ENCODE data around the gene PCNT.

Gene PCNT

GRCh38 chr21:46362946-46363345 lies 39.0 kb downstream of the PCNT start:
- ChIA-PET CTCF (no interaction called here), POLR2A (ENCODE audit: low non-redundant PET) (no interaction called here)
- DNase-seq (ENCODE audit: low spot score): no peak
- TF ChIP-seq, protein P1, sequence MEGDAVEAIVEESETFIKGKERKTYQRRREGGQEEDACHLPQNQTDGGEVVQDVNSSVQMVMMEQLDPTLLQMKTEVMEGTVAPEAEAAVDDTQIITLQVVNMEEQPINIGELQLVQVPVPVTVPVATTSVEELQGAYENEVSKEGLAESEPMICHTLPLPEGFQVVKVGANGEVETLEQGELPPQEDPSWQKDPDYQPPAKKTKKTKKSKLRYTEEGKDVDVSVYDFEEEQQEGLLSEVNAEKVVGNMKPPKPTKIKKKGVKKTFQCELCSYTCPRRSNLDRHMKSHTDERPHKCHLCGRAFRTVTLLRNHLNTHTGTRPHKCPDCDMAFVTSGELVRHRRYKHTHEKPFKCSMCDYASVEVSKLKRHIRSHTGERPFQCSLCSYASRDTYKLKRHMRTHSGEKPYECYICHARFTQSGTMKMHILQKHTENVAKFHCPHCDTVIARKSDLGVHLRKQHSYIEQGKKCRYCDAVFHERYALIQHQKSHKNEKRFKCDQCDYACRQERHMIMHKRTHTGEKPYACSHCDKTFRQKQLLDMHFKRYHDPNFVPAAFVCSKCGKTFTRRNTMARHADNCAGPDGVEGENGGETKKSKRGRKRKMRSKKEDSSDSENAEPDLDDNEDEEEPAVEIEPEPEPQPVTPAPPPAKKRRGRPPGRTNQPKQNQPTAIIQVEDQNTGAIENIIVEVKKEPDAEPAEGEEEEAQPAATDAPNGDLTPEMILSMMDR (conservative IDR thresholded peaks at IDR 0.05; ENCODE audit: low read depth): no peak
- no peak overlapping the region for H3K27ac ChIP-seq

- TF ChIP-seq, protein P1 (conservative IDR thresholded peaks at IDR 0.05; ENCODE audit: low read depth): no peak
- POLR2A ChIA-PET (ENCODE audit: low non-redundant PET): no interaction called here
- H3K27ac ChIP-seq: no peak overlapping the region
- CTCF ChIA-PET: no interaction called here
- no peak for DNase-seq (ENCODE audit: low spot score)
Observed at GRCh38 chr21:46363698-46364097, 39.7 kb downstream of the PCNT start.

DNA sequence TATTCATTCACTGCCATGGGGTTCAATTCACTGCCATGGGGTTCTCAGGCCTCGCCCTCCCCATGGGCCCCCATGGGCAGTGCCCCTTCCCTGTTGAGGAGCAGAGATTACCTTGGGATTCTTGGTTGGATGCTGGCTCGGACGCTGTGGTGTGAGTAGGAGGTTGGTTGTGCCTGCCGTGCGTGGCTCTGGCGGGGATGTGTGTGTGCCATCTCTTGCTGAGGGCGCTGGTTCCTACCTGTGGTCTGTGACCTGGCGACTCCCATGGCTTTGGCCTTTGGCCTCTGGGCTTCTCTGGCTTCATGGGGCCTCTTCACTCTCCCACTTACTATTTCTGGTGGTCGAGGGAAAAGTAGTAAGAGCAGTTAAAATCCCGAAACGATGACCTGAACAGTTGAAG lies 42.1 kb downstream of the PCNT start:
- DNase-seq (ENCODE audit: low spot score): no peak
- CTCF ChIA-PET: no interaction called here
- TF ChIP-seq, protein P1 (conservative IDR thresholded peaks at IDR 0.05; ENCODE audit: low read depth): no peak
- POLR2A ChIA-PET (ENCODE audit: low non-redundant PET): no interaction called here
- no peak overlapping the region for H3K27ac ChIP-seq

DNA sequence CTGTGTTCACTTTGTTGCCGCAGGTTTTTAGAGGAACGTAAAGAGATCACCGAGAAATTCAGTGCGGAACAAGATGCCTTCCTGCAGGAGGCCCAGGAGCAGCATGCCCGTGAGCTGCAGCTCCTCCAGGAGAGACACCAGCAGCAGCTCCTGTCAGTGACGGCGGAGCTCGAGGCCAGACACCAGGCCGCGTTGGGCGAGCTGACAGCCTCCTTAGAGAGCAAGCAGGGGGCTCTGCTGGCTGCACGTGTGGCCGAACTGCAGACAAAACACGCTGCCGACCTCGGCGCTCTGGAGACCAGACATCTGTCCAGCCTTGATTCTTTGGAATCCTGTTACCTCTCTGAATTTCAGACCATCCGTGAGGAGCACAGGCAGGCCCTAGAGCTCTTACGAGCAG lies 42.6 kb downstream of the PCNT start:
- POLR2A ChIA-PET (ENCODE audit: low non-redundant PET): no interaction called here
- TF ChIP-seq, protein P1 (conservative IDR thresholded peaks at IDR 0.05; ENCODE audit: low read depth): no peak
- DNase-seq (ENCODE audit: low spot score): no peak
- CTCF ChIA-PET: no interaction called here
- H3K27ac ChIP-seq: no peak overlapping the region

DNA sequence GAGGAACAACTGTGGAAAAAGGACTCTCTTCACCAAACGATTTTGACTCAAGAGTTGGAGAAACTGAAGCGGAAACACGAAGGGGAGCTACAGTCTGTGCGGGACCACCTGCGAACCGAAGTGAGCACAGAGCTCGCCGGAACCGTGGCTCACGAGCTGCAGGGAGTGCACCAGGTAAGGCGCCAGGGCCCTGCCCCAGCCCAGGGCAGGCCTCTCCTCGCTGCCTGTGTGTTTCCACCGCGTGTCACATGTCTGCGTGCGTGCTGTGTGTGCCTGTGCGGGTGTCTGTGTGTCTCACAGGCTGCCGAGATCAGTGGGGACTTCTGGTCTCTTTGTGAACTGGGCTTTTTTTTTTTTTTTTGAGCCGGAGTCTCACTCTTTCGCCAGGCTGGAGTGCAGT lies 43.0 kb downstream of the PCNT start:
- ChIA-PET POLR2A (ENCODE audit: low non-redundant PET) (no interaction called here), CTCF (no interaction called here)
- TF ChIP-seq, protein P1 (conservative IDR thresholded peaks at IDR 0.05; ENCODE audit: low read depth): no peak
- DNase-seq (ENCODE audit: low spot score): no peak
- H3K27ac ChIP-seq: no peak overlapping the region

- ChIA-PET POLR2A (ENCODE audit: low non-redundant PET) (no interaction called here), CTCF (no interaction called here)
- TF ChIP-seq, protein P1 (conservative IDR thresholded peaks at IDR 0.05; ENCODE audit: low read depth): no peak
- no peak overlapping the region; the same call in 1 of the 2 replicates for H3K27ac ChIP-seq
- DNase-seq (ENCODE audit: low spot score): no peak
Observed at GRCh38 chr21:46368533-46369285, 44.8 kb downstream of the PCNT start.
